Measurements from ENCODE around the gene IGF2R.
"Not testable (repeated sequence)": the region's sequence is repeated elsewhere in the genome, so short reads cannot be mapped to it uniquely, and the experiment has no call there.

Gene IGF2R

GRCh38 chr6:159955945-159956361 is 12.9 kb upstream of the IGF2R start:
- DNase-seq: no peak

- DNase-seq: no peak
These were observed 11.7 kb upstream of the IGF2R start for GRCh38 chr6:159957071-159957673.

GRCh38 chr6:159959165-159959975 is 9.5 kb upstream of the IGF2R start:
- DNase-seq: no peak

GRCh38 chr6:159959976-159960384 is 8.9 kb upstream of the IGF2R start:
- DNase-seq: no peak

- no peak for DNase-seq
These were observed 8.4 kb upstream of the IGF2R start for GRCh38 chr6:159960485-159960884.

GRCh38 chr6:159961528-159961927 is 7.4 kb upstream of the IGF2R start:
- DNase-seq: no peak

GRCh38 chr6:159963111-159963510 is 5.8 kb upstream of the IGF2R start:
- no peak for DNase-seq

GRCh38 chr6:159964046-159964445 is 4.8 kb upstream of the IGF2R start:
- no peak for DNase-seq

- no peak for DNase-seq
These were observed 2.5 kb upstream of the IGF2R start for GRCh38 chr6:159966339-159966738.

GRCh38 chr6:159966981-159967380 is 1.9 kb upstream of the IGF2R start:
- no peak for DNase-seq

GRCh38 chr6:159967621-159968020 is 1.3 kb upstream of the IGF2R start:
- not testable (repeated sequence) for DNase-seq

- DNase-seq: no peak
These were observed 476 bp downstream of the IGF2R start for GRCh38 chr6:159969204-159969912.

GRCh38 chr6:159969921-159970320 is 1.0 kb downstream of the IGF2R start:
- no peak for DNase-seq

- no peak for DNase-seq
These were observed 1.8 kb downstream of the IGF2R start for GRCh38 chr6:159970659-159971063.

- no peak for DNase-seq
These were observed 2.7 kb downstream of the IGF2R start for GRCh38 chr6:159971341-159972178.

- no peak for DNase-seq
These were observed 3.8 kb downstream of the IGF2R start for GRCh38 chr6:159972506-159973268.

GRCh38 chr6:159973406-159973805 is 4.5 kb downstream of the IGF2R start:
- DNase-seq: no peak

GRCh38 chr6:159973951-159974350 is 5.1 kb downstream of the IGF2R start:
- no peak for DNase-seq

GRCh38 chr6:159974932-159975331 is 6.0 kb downstream of the IGF2R start:
- DNase-seq: no peak

GRCh38 chr6:159976686-159977254 is 7.9 kb downstream of the IGF2R start:
- DNase-seq: no peak

GRCh38 chr6:159977255-159977903 is 8.5 kb downstream of the IGF2R start:
- no peak for DNase-seq
